GM18519 (cell line): ENCODE results near the gene GDA.
"Not testable (repeated sequence)": the region's sequence is repeated elsewhere in the genome, so short reads cannot be mapped to it uniquely, and the experiment has no call there.

Experiments
- ATAC-seq: cut with Tn5 transposase; IDR thresholded peaks from one replicate; pipeline ENCODE4 v1.9.1; 2021; ENCODE audit warnings: mild to moderate bottlenecking, moderate library complexity; ENCODE audit not compliant: unreplicated experiment, low FRiP score

GDA gene

DNA sequence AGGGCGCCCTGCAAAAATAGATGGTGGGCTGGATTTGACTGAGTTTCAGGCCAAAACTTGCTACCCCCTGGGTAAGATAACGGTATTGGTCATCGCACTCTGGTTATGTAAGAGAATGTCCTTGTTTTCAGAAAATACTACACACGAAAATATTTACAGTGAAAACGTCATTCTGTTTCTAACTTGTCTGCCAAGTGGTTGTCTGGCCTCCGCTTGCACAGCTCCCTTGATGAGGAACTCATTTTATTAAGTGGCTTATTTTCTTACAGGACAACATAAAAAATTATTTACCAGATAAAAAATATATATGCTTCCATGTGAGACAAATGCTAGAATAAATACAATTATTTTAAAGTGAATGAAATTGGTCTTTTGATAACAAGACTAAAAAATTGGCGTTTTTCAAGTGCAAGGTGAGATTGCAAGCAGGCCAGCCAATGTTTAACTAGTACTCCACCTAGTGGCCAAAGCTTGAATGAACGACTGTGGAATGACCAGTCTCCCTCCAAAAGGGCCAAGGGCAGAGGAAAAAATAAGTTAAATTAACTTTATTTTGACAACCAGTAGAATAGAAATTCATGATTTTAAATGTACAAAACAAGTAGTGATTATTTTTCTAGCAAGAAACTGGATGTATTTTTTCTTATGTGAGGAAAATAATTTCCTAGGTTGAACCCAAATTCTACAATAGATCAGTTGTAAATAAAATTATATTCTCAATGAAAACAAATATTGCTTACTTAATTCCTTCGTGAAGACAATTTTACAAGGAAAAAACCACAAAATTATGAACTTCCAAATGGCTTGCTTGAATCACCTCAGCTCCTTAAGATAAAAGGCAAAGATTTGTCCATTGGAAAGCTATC is 122.6 kb downstream of the GDA start:
- ATAC-seq, result peak; percentile 56

DNA sequence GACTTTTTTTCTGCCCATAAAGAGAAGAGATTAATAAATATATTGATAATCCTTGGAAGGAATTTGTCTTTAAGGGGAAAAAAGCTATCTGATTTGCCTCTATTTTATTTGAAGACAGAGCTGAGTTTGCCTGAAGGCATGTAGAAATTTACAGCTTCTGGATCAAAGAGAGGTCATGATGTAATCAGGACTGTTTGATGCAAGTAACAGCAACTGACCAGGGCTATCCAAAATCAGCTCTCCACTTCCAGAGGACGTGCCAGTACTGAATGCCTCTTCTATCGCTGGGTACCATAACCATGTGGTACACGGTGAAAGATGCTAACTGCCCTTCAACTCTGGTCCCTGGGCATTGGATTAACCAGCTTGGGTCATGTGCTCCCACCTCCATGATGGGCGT is 125.2 kb downstream of the GDA start:
- ATAC-seq, result no peak

DNA sequence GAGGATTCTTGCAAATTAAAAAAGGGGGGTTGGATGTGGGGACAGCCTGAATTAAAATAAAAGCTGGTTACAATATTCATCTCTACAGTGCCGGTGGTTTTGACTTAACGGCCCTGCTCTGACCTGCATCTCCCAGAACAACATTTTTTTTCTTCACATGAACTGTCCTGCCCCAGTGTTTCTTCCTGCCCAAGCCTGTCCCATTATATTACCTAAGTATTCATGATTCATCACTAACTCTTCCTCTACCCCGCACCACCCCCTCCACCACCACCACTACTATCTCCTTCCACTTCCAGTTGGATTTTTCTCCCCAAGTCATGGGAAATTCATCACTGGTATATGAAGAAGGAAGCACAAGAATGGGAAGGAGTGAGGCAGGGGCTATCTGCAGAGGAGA is 125.7 kb downstream of the GDA start:
- no peak for ATAC-seq

DNA sequence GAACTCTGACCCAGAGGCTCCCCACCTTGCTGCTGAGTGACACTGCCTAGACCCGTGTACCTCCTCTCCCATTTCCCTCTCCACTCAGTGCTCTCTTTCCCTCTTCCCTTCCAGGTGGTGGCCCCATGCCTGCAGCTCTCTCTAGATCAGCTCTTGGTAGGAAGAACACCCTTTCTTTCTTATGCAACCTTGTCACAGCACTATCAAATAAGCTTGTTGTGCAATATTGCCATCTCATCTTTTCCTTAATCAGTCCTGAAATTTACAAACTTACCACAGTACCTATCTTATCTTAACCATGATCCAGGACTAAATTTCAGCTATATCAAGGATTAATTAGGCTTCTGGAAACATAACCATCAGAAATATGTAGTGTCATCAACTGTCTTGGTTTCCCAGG is 127.2 kb downstream of the GDA start:
- no peak for ATAC-seq

DNA sequence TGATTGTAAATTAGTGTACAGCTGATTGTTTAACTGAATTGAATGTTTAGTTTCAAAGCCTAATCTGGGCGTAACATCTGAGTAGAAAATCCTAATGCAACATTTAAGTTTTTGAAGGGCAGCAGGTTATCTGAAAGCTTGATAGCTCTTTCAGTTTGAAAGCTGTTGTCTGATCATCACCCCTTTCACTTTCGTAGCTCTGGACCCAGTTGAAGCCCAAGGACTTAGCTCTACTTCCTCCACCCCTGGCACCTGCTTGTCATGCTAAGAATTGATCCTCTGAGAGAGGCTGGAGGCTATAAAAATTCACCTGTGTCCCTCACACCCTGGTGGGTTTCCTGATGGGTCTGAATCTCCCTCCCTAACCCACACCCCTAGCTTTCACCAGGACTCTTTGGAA is 129.7 kb downstream of the GDA start:
- peak; percentile 55 for ATAC-seq

DNA sequence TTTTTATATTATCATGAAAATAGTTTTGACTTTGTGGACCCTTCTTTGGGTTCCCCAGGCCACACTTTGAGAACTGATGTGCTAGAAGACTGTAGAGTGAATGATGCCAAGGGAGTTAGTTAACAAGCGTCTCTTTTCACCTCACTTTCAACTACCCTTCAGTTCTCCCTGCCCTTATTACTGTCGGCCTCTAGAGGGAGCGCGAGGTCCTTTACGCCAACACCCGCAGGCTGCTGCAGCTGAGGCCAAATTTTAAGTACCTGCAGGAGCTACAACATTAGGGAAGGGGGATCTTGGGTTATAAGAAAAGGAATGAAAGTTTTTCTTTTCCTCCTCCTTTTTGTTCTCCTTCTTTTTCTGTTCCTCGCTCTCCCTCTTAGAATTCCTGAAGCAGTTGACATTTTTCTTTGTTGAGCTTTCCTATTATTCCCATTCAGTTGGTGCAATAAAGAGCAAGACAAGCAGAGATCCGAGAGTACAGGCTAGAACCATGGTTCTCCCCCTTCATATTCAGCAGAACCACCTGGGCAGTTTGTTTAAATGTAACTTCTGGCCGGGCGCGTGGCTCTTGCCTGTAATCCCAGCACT is 131.8 kb downstream of the GDA start:
- peak; percentile 67 for ATAC-seq

DNA sequence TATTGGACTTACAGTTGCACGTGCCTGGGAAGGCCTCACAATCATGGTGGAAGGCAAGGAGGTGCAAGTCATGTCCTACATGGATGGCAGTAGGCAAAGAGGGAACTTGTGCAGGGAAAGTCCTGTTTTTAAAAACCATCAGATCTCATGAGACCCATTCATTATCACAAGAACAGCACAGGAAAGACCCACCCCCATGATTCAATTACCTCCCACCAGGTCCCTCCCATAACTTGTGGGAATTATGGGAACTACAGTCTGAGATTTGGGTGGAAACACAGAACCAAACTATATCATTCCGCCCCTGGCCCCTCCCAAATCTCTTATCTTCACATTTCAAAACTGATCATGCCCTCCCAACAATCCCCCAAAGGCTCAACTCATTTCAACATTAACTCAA is 140.2 kb downstream of the GDA start:
- ATAC-seq, result no peak

DNA sequence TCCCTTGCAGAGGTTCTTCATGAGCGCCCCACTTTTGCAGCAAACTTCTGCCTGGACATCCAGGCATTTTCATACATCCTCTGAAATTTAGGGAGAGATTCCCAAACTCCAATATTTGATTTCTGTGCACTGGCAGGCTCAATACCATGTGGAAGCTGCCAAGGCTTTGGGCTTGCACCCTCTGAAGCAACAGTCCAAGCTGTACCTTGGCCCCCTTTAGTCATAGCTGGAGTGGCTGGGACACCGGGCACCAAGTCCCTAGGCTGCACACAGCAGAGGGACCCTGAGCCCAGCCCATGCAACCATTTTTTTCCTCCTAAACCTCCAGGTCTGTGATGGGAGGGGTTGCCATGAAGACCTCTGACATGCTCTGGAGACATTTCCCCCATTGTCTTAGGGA is 141.1 kb downstream of the GDA start:
- no peak for ATAC-seq

DNA sequence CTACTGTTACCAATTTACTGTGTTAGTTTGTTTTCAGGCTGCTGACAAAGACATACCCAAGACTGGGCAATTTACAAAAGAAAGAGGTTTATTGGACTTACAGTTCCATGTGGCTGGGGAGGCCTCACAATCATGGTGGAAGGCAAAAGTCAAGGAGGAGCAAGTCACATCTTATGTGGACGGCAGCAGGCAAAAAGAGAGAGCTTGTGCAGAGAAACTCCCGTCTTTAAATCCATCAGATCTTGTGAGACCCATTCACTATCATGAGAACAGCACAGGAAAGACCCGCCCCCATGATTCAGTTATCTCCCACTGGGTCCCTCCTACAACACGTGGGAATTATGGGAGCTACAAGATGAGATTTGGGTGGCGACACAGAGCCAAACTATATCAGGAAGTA is 142.3 kb downstream of the GDA start:
- not testable (repeated sequence) for ATAC-seq

DNA sequence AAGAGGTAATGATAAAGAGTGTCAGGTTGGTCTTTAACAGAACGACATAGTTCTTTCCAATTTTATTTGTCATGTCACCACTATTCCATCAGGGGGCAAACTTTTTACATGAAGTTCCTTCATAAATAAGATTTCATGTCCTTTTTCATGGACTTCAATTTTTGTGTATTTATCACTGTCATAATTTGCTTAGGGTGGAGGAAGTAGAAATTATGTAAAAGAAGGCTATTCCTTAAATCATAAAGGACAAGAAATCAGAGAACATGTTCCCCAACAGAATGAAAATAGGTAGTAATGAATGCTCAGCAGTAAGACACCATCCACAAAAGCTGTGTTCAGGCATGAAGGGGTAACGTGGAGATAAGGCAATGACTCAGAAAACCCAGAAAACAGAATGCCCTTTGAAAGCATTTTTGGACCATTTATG is 143.0 kb downstream of the GDA start:
- ATAC-seq, result no peak

DNA sequence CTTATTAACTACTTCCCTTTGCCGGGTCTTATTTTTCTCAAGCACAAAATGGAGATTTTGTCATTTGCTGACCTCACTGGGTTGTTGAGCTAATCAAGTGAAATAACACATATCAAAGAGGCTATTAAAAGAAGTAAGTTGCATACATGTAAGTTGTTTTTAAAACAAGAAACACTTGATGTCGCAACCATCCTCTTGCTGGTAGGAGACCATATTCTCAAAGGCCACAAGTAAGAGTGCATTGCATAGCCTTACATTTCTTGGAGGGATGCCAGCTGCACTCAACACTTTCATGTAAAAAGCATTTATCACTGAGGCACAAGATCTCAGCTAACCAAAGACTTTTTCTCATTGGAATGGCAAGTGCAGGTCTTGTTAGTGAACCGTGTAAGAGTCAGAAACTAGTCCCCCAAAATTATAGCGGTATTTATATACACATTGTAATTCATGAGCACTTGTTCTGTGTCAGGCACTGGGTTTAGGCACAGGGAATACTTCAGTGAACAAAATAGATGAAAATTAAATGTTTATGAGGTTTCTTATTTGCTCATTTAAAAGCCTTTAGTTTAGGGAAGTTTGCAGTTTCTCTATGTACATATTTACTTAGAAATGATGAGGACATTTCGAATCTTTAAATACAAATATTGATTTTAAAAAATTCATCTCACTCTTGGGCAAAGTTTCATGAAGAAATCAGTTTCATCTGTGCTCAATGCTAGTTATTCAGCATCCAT is 143.8 kb downstream of the GDA start:
- ATAC-seq, result no peak

DNA sequence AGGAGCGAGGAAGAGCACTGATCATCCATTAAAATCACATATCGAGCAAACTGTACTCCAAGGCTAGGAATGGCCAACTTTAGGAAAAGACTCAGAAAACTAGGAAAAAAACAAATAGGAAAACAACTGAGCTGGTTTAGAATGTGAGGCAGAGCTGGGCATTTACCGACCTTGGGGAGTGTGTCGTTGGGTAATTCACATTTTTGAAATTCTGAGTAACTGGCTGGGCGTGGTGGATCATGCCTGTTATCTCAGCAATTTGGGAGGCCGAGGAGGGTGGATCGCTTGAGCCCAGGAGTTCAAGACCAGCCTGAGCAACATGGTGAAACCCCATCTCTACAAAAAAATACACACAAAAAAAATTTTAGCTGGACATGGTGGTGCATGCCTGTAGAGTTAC is 145.7 kb downstream of the GDA start:
- no peak for ATAC-seq

DNA sequence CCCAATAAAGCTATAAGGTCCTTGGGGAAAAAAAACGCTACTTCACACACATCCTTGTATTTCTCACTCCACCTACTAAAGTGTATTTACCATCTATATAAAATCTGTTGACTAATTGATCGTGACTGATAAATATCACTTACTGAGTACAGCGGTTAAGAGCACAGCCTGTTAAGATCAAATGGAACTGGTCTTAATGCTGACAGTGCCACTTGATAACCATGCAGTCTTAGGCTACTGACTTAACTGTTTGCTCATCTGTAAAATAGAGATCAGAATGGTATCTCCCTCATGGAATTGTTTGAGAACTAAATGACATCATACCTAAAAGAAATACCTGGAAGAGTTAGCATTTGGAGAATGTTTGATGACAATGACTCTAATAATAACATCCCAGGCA is 148.3 kb downstream of the GDA start:
- no peak for ATAC-seq

DNA sequence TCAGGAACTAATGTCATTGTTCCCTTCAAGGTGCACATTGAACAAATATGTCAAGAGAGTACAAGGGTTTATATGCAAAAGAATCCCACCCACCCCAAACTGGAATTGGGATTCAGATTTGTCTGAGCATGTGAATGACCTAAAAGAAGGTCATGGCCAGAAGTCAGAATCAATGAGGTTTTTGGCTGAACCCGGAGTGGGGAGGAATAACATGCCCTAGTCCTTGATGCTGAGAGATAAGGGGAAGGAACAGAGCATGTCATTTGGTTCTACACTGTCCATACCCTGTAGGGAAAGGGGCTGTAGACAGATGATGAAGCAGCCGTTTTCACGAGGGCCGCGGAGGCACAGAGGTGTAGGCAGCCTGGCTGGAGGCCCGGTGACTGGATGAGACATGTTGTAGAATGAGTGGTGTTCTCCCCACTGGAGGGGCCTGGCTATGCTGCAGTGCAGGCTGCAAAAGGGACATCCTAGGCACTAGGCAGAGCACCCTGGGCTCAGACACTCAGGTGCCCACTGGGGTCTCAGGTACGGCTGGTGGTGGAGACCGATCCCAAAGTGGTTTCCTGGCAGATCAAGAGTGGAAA is 149.9 kb downstream of the GDA start:
- ATAC-seq, result no peak

DNA sequence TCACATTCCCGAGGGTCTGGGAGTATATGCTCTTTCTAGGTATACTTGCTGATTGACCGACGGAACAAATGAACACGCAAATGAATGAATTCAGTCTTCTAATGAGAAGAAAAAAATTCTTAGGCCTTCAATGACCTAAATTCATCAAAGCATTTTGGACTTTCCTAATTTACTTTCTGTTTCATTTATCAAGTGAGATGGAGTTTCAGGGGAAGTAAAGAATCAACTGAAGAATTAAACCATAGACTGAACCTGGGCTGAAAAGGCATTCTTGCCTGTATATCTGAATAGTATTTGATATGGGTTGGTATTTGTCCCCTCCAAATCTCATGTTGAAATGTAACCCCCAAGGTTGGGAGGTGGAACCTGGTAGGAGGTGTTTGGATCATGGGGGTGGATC is 151.6 kb downstream of the GDA start:
- ATAC-seq, result no peak
